HFFc6 (cell line): ENCODE results near the gene FAM53C. TPM values are rescaled to one million over a fixed set of nuclear protein-coding genes. Genes with fewer than 3 reads are reported as not detected.

ENCODE experiments used
- DNase-seq: peaks from one replicate; pipeline ENCODE4 v3.0.0-alpha.2; 2018
- H3K27ac Mint-ChIP-seq: 2 replicates; pipeline ENCODE4 v1.8.0; 2020; ENCODE audit warnings: mild to moderate bottlenecking, mixed read lengths
- H3K27me3 Mint-ChIP-seq: 2 replicates; pipeline ENCODE4 v1.8.0; 2021; ENCODE audit warnings: mild to moderate bottlenecking, moderate library complexity, mixed read lengths; ENCODE audit not compliant: insufficient read depth
- H3K36me3 Mint-ChIP-seq: 2 replicates; pipeline ENCODE4 v1.8.0; 2021; ENCODE audit warnings: low read depth, mixed read lengths
- H3K4me1 Mint-ChIP-seq: 2 replicates; pipeline ENCODE4 v1.8.0; 2020; ENCODE audit warnings: low read depth, mixed read lengths
- H3K4me3 Mint-ChIP-seq: 2 replicates; pipeline ENCODE4 v1.8.0; 2020; ENCODE audit warnings: mild to moderate bottlenecking, moderate library complexity, mixed read lengths
- H3K9me3 Mint-ChIP-seq: 2 replicates; pipeline ENCODE4 v1.8.0; 2020; ENCODE audit warnings: mild to moderate bottlenecking, mixed read lengths
- total RNA-seq, 6 experiments: library from RNA; stranded (reverse); fragmentation: NEBNext Ultra II Directional; extraction: Animal tissue kit (Norgen Biotek cat#: 25700); gene quantifications; 2 replicates in 1 of 6; 3 replicates in 5 of 6; pipeline ENCODE4 v1.2.3, GENCODE V29; 2021
- TF ChIP-seq, protein P1 (sequence below): fragments of 200-600 bp; sonication (generic); IDR thresholded peaks from 2 replicates; pipeline ENCODE4 v1.5.0; 2021; ENCODE audit warnings: antibody characterized with exemption, mild to moderate bottlenecking

Gene FAM53C
- total RNA-seq, 6 experiments from 2014 or later, result 28.7 to 34.4 (median 29.7) TPM

- H3K36me3 Mint-ChIP-seq, result peaks cover 26% of the 10 kb centered on the region
- H3K9me3 Mint-ChIP-seq, result peaks cover 9% of the 10 kb centered on the region
- H3K4me3 Mint-ChIP-seq, result peak overlapping the region; percentile 98
- peak; percentile 84 for DNase-seq
- H3K4me1 Mint-ChIP-seq, result peaks cover 47% of the 10 kb centered on the region
- H3K27ac Mint-ChIP-seq, result peak overlapping the region; percentile 95
- TF ChIP-seq, protein P1, sequence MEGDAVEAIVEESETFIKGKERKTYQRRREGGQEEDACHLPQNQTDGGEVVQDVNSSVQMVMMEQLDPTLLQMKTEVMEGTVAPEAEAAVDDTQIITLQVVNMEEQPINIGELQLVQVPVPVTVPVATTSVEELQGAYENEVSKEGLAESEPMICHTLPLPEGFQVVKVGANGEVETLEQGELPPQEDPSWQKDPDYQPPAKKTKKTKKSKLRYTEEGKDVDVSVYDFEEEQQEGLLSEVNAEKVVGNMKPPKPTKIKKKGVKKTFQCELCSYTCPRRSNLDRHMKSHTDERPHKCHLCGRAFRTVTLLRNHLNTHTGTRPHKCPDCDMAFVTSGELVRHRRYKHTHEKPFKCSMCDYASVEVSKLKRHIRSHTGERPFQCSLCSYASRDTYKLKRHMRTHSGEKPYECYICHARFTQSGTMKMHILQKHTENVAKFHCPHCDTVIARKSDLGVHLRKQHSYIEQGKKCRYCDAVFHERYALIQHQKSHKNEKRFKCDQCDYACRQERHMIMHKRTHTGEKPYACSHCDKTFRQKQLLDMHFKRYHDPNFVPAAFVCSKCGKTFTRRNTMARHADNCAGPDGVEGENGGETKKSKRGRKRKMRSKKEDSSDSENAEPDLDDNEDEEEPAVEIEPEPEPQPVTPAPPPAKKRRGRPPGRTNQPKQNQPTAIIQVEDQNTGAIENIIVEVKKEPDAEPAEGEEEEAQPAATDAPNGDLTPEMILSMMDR, result peak; percentile 61
- H3K27me3 Mint-ChIP-seq, result no peaks in the 10 kb centered on the region; the same call in 1 of the 2 replicates
These were observed 16.9 kb downstream of the FAM53C start for GRCh38 chr5:138354926-138355378.

GRCh38 chr5:138359621-138360020, 21.6 kb downstream of the FAM53C start:
- H3K27me3 Mint-ChIP-seq, result no peaks in the 10 kb centered on the region
- no peak for DNase-seq
- H3K4me1 Mint-ChIP-seq, result peaks cover 19% of the 10 kb centered on the region
- no peaks in the 10 kb centered on the region for H3K36me3 Mint-ChIP-seq
- no peak overlapping the region for H3K4me3 Mint-ChIP-seq
- no peak overlapping the region for H3K27ac Mint-ChIP-seq
- H3K9me3 Mint-ChIP-seq, result no peaks in the 10 kb centered on the region
- TF ChIP-seq, protein P1, result no peak

GRCh38 chr5:138360941-138361452, 22.9 kb downstream of the FAM53C start:
- Mint-ChIP-seq H3K27me3 (no peaks in the 10 kb centered on the region), H3K4me3 (no peak overlapping the region), H3K9me3 (no peaks in the 10 kb centered on the region), H3K27ac (no peak overlapping the region), H3K36me3 (no peaks in the 10 kb centered on the region), H3K4me1 (peaks cover 6% of the 10 kb centered on the region; the same call in 1 of the 2 replicates)
- TF ChIP-seq, protein P1, result no peak
- no peak for DNase-seq

GRCh38 chr5:138364576-138364975, 26.5 kb downstream of the FAM53C start:
- Mint-ChIP-seq H3K27me3 (no peaks in the 10 kb centered on the region; the same call in 1 of the 2 replicates), H3K4me1 (peaks cover 23% of the 10 kb centered on the region), H3K36me3 (no peaks in the 10 kb centered on the region), H3K27ac (no peak overlapping the region), H3K4me3 (no peak overlapping the region), H3K9me3 (no peaks in the 10 kb centered on the region)
- TF ChIP-seq, protein P1, result no peak
- no peak for DNase-seq

DNA sequence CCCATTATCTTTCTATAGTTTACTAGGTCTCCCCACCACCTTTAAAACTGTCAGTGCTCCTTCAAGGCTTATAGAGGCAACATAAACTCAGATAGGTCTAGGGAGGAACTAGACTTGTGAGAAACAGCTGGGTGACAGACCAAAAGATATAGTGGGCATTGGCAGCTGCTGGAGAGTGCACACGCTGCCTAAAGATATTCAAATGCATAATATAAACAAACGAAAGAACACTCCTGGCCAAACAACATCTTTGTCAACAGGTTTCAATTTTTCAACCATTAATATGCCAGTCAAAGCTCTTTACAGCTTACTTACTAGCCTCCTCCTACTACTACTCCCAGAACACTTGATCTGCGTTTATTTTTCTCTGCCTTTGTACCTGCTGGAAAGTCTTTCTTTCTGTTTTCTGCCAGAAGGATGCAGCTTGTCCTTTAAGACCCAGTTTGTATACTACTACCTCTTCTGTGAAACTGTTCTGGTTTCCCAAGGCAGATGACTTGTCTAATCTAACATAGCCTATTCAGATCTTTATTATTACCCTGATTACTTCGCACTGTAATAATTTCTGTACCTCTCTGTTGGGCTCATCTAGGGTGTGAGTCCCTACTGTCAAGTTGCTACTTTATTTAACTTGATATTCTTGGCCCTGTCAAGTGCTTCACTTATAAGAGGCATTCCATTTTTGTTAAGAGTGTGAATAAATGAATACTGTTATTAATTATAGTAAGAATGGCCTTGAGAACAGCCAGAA, 28.7 kb downstream of the FAM53C start:
- H3K36me3 Mint-ChIP-seq, result no peaks in the 10 kb centered on the region
- H3K4me3 Mint-ChIP-seq, result peak overlapping the region; percentile 7; the same call in 1 of the 2 replicates
- H3K9me3 Mint-ChIP-seq, result no peaks in the 10 kb centered on the region
- TF ChIP-seq, protein P1, result no peak
- peaks cover 20% of the 10 kb centered on the region for H3K4me1 Mint-ChIP-seq
- no peak overlapping the region for H3K27ac Mint-ChIP-seq
- no peak for DNase-seq
- no peaks in the 10 kb centered on the region; the same call in 1 of the 2 replicates for H3K27me3 Mint-ChIP-seq
